Fibroblast of the aortic adventitia (primary cell): ENCODE results near the gene DHTKD1. TPM values are rescaled to one million over a fixed set of nuclear protein-coding genes. Genes with fewer than 3 reads are reported as not detected.

Experiments used
- DNase-seq: peaks from one replicate; pipeline ENCODE4 v3.0.0-alpha.2; 2010; ENCODE audit warnings: low read depth
- H3K4me3 ChIP-seq: 2 replicates; pipeline ENCODE4 v1.5.1; 2011; ENCODE audit warnings: low read depth, mild to moderate bottlenecking, control low read depth, low read length, moderate library complexity
- CTCF ChIP-seq: IDR thresholded peaks from 2 replicates; pipeline ENCODE4 v1.5.1; 2011; ENCODE audit warnings: mild to moderate bottlenecking, low read length, control low read depth, inconsistent platforms; ENCODE audit not compliant: insufficient read depth
- total RNA-seq: library from RNA; depleted of rRNA; stranded (reverse); fragments of >200 nt; gene quantifications from 2 replicates; pipeline ENCODE4 v1.2.3, GENCODE V29; 2012; ENCODE audit warnings: low replicate concordance

DHTKD1 gene
- total RNA-seq, 1 donor, result 30.9 TPM

- no peak for DNase-seq
- no peak overlapping the region for H3K4me3 ChIP-seq
- TF ChIP-seq CTCF, result no peak
Measured at GRCh38 chr10:12135631-12136030, 66.9 kb downstream of the DHTKD1 start.

GRCh38 chr10:12140038-12140437 is 71.3 kb downstream of the DHTKD1 start:
- no peak overlapping the region for H3K4me3 ChIP-seq
- no peak for DNase-seq
- TF ChIP-seq CTCF, result no peak

- no peak for DNase-seq
- TF ChIP-seq CTCF, result no peak
- H3K4me3 ChIP-seq, result no peak overlapping the region
Measured at GRCh38 chr10:12144538-12144937, 75.8 kb downstream of the DHTKD1 start.

- DNase-seq, result no peak
- TF ChIP-seq CTCF, result no peak
- no peak overlapping the region for H3K4me3 ChIP-seq
Measured at GRCh38 chr10:12150163-12150562, 81.4 kb downstream of the DHTKD1 start.

GRCh38 chr10:12154516-12154915 is 85.8 kb downstream of the DHTKD1 start:
- DNase-seq, result no peak
- no peak overlapping the region for H3K4me3 ChIP-seq
- no peak for TF ChIP-seq CTCF

DNA sequence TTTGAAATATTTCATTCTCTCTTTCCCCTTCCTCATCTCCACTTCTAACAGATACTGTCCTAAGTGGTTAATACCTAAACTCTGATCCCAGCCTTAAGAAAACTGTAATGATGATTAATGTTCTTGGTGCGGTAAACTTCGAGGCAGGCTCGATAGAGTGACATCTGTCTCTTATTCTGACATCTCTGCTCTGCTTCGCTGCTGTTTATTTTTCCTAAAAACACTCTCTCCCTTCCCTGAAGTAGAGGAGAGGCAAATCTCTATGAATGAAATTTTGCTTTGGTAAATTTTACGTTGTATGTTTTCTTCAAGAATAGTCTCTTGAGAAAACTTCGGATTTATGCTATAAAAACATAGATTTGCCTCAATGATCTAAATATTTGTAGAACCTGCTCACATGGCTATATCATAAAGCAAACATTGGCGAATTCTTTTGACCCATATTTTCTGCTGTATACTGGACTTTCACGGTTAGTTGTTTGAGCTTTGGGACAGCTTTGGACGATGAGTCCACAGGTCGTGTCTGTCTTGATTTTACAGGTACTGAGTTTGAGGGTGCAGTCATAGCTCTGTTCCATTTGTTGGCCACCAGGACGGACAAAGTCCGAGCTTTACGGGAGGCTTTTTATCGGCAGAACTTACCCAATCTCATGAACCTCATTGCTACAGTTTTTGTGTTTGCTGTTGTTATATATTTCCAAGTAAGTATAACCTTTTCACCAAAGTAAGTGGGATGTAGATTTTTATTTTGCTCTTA is 87.8 kb downstream of the DHTKD1 start:
- TF ChIP-seq CTCF, result no peak
- no peak overlapping the region for H3K4me3 ChIP-seq

DNA sequence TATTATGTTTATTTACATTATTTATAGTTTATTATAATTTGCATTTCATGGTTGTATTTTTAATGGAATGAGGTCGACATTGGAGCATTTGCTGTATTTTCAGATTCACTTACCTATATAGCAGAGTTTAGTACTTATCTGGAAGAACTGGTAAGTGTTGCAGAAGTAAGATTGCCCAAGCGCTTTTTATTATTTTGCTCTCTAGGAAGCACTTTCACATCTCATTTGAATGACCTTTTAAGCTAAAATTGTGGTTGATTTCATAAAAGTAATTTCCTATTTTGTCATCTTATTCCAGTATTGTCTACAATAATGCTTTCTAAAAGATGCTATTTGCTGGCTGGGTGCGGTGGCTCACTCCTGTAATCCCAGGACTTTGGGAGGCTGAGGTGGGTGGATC is 89.4 kb downstream of the DHTKD1 start:
- H3K4me3 ChIP-seq, result no peak overlapping the region
- no peak for DNase-seq
- TF ChIP-seq CTCF, result no peak

More for the DNA sequence above, 87.8 kb downstream of the DHTKD1 start:
- no peak for DNase-seq
